Activated CD4-positive, alpha-beta T cell treated with anti-CD3 and anti-CD28 coated beads, Interleukin-2, amount 10 ng/mL, durations not matched to agents 24 days and 14 days (primary cell): ENCODE data around the gene SHANK1. TPM values are rescaled to one million over a fixed set of nuclear protein-coding genes. Genes with fewer than 3 reads are reported as not detected.
A peak's percentile ranks its signal among the peaks of the same experiment; 100 is the strongest.

Experiments
- DNase-seq: peaks from one replicate; pipeline ENCODE4 v3.0.0; 2022
- H3K27ac Mint-ChIP-seq: one replicate; pipeline ENCODE4 v1.8.0; 2022; ENCODE audit warnings: mild to moderate bottlenecking, mixed read lengths
- H3K27me3 Mint-ChIP-seq: one replicate; pipeline ENCODE4 v1.8.0; 2022; ENCODE audit warnings: mixed read lengths
- H3K36me3 Mint-ChIP-seq: one replicate; pipeline ENCODE4 v1.8.0; 2022; ENCODE audit warnings: low read depth, mild to moderate bottlenecking, mixed read lengths
- H3K4me1 Mint-ChIP-seq: one replicate; pipeline ENCODE4 v1.8.0; 2021; ENCODE audit warnings: mixed read lengths
- H3K4me3 Mint-ChIP-seq: one replicate; pipeline ENCODE4 v1.8.0; 2022; ENCODE audit warnings: mild to moderate bottlenecking, moderate library complexity, mixed read lengths
- H3K9me3 Mint-ChIP-seq: one replicate; pipeline ENCODE4 v1.8.0; 2021; ENCODE audit warnings: mixed read lengths
- intact Hi-C: fragments of 100-400 bp; cut with micrococcal nuclease; formaldehyde crosslinking; loops from one replicate; pipeline ENCODE4 v1.15.1; 2023
- total RNA-seq: library from RNA; stranded (reverse); gene quantifications from 2 replicates; pipeline ENCODE4 v1.2.3, GENCODE V29; 2022

SHANK1 gene
- total RNA-seq, 1 donor from 2014 or later = not detected

DNA sequence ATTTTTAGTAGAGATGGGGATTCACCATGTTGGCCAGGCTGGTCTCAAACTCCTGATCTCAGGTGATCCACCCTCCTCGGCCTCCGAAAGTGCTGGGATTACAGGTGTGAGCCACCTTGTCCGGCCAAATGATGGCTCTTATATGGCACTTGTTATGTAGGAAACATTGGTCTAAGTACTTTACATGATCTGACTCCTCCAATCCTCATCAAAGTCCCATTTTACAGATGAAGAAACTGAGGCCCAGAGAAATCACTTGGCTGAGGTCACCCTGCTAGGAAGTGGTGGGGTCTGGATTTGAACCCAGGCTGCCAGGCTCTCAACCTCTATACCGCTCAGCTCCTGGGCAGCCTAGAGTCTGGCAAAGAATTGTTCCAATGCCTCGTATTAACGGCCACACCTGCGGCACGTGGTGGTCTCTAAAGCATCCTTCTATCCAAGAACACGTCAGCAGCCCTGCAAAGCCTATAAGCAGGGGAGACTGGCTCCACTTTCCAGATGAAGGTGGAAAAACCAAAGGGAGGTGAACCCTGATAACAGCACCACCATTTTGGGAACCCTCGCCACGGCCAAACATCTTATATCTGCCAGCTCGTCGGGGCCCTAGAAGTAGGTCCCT, 18.1 kb downstream of the SHANK1 start:
- no peak overlapping the region for H3K4me3 Mint-ChIP-seq
- no peaks in the 10 kb centered on the region for H3K9me3 Mint-ChIP-seq
- H3K36me3 Mint-ChIP-seq = no peaks in the 10 kb centered on the region
- intact Hi-C loops = no loop called here
- H3K4me1 Mint-ChIP-seq = no peaks in the 10 kb centered on the region
- peaks cover 15% of the 10 kb centered on the region for H3K27me3 Mint-ChIP-seq
- no peak for DNase-seq
- no peak overlapping the region for H3K27ac Mint-ChIP-seq

DNA sequence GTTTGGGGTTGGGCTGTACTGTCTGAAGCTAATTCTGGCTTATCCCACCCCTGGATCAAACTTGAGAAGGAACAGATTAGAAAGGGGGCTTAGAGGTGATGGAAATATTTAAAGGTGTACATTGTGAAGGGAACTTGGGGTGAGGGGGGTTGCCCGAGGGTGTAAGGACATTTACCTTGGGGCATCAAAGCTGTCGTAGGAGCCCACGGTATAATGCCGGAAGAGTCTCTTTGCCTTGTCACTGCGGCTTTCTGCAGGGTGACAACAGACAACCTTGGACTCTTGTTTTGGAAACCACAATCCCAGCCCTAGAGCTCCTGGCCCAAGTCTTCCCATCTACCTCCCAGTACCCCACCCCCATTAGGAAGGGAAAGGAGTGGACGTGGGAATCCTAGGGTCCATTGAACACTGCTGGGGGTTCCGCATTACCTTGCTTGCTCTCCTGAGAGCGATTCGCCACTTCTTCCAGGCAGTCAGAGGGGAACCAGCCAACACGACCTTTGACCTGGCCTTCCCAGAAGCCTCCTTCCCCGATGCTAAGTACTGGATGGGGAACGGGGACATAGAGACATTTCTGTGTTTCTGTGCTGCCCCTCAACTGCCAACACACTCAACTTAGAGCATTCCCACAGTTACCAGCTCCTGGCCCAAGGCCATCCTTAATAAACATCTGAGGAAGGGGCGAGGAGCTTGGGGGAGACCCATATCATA, 22.0 kb downstream of the SHANK1 start:
- DNase-seq = no peak
- H3K36me3 Mint-ChIP-seq = no peaks in the 10 kb centered on the region
- H3K9me3 Mint-ChIP-seq = no peaks in the 10 kb centered on the region
- peaks cover 24% of the 10 kb centered on the region for H3K27me3 Mint-ChIP-seq
- intact Hi-C loops = no loop called here
- no peak overlapping the region for H3K27ac Mint-ChIP-seq
- no peak overlapping the region for H3K4me3 Mint-ChIP-seq
- no peaks in the 10 kb centered on the region for H3K4me1 Mint-ChIP-seq

DNA sequence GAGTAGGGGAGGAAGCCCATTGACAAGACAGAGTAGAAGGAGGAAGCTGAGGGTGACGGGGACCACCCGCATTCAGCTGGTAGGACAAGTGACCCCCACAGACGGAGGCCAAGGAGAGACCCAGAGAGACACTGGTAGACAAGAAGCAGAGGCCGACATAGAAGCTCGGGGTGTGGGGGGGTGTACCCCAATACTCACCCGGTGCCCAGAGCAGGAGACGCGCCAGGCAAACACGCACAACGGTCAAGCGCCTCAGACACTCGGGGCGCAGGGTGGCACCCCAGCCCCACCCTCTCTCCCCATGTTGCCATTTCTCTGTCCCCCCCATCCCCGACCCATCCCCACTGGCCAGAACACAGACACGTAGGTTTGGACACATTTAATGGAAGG, 23.5 kb downstream of the SHANK1 start:
- Mint-ChIP-seq H3K4me1 (no peaks in the 10 kb centered on the region), H3K9me3 (no peaks in the 10 kb centered on the region), H3K36me3 (no peaks in the 10 kb centered on the region), H3K27me3 (peaks cover 30% of the 10 kb centered on the region), H3K27ac (no peak overlapping the region), H3K4me3 (no peak overlapping the region)
- DNase-seq = no peak
- intact Hi-C loops = no loop called here

DNA sequence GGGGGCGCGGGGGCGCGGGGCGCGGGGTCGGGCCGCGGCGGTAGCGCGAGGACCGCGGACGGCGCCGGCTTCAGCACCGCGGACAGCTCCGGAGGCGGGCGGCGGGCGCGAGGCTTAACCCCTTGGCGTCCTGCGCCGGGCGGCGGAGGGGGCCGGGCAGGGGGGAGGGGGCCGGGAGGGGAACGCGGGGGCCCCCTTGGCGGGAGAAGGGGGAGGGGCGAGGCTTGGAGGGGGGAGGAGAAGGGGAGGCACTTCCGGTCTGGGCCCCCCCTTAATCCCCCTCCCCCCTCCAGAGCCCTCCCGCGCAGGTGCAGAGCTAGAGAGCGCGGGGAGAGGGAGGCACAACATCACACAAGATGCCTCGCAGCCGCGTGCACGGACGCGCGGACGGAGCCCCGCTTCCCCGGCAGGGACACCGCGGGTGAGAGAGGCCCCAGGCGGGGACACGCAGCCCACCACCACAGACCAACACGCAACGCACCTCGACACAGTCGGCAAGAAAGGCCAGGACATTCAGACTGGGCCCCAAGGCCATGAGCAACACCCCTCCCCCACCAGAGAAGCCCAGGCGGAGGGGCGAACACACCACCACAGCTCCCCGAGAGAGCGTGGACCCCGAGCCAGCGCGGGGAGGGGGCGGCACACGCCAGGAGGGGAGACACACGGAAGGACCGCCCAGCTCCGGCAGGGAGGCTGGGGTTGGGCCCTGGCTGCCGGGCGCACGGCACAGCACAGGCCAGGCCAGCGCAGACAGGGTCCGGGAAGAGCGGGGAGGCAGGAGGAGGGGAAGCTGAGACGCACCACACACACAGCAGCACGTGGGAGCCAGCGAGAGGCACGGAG, 24.1 kb downstream of the SHANK1 start:
- peak; percentile 82 for DNase-seq
- H3K27me3 Mint-ChIP-seq = peaks cover 30% of the 10 kb centered on the region
- no peaks in the 10 kb centered on the region for H3K36me3 Mint-ChIP-seq
- intact Hi-C loops = no loop called here
- no peaks in the 10 kb centered on the region for H3K4me1 Mint-ChIP-seq
- H3K4me3 Mint-ChIP-seq = no peak overlapping the region
- H3K27ac Mint-ChIP-seq = no peak overlapping the region
- no peaks in the 10 kb centered on the region for H3K9me3 Mint-ChIP-seq

DNA sequence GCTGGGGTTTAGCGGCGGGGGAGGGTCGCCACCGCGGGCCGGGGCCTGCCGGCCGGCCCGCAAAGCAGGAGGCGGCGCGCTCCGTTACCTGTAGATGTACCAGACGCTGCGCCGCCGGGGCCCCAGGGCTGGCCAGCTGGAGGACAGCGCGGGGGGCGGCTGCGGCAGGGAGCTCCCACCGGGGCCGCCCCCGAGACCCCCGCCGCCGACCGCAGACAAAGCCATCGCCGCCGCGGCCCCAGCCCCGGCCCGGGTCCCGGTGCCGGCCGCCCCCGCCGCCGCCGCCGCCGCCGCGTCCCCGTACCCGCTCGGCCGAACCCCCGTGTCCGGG, 24.8 kb downstream of the SHANK1 start:
- no peaks in the 10 kb centered on the region for H3K9me3 Mint-ChIP-seq
- intact Hi-C loops = no loop called here
- no peak overlapping the region for H3K27ac Mint-ChIP-seq
- H3K27me3 Mint-ChIP-seq = peaks cover 30% of the 10 kb centered on the region
- H3K4me3 Mint-ChIP-seq = no peak overlapping the region
- DNase-seq = no peak
- H3K4me1 Mint-ChIP-seq = no peaks in the 10 kb centered on the region
- no peaks in the 10 kb centered on the region for H3K36me3 Mint-ChIP-seq

DNA sequence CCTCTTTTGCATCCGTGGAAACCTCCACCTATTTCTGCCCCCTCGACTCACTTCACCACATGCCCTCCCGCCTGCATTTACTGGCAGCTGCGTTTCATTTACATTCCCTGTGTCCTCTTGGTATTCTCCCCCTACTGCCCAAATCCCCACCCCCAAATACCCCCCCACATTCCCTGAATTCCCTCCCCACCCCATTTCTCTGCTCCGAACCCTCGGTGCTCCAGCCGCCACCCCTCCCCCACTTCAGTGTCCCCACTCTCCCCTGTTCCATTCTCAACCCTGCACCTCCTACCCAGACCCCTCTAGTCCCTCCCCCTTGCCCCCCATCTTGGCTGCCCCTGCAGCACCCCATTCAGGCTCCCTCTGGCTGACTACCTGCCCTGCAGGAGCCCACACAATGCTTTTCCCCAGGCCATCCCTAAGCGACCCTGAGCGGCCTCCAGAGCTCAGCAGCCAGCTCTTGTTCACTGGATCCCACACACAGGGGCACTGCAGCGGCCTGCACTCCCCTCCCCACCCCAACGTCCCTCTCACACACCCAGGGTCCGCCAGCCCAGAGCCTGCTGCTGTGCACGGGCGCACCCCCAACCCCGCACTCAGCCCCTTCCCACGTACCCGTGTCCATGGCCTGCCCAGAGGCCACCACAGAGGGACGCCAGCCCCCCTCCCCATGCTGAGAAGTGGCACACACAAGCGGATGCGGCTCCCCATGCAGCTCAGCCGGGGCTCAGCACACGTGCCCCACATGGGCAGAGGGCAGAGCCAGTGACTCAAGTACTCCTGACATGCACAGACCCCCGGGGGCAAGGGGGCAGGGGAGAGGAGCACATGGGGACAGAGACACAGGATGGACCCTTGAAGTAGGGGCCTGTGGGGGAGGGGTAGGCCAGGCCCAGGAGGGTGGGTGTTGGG, 26.3 kb downstream of the SHANK1 start:
- DNase-seq = no peak
- no peak overlapping the region for H3K27ac Mint-ChIP-seq
- no peak overlapping the region for H3K4me3 Mint-ChIP-seq
- no peaks in the 10 kb centered on the region for H3K9me3 Mint-ChIP-seq
- H3K36me3 Mint-ChIP-seq = no peaks in the 10 kb centered on the region
- intact Hi-C loops = no loop called here
- H3K27me3 Mint-ChIP-seq = peaks cover 32% of the 10 kb centered on the region
- H3K4me1 Mint-ChIP-seq = no peaks in the 10 kb centered on the region

DNA sequence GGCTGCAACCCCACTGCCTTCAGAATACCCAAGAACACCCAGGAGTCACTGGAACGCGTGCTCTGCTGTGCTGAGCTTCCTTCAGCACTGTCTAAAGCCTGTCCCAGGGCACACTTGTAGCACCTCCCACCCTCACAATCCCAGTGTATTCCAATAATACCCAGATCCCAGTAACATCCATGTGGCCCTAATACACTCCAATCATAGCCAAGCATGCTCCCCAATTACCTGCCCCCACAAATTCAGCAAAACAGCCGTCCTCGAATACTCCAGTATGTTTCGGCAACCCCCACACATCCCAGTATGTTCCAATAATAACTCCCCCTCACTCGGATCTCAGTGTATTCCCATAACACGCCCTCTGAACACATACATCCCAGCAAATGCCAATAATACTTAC, 29.2 kb downstream of the SHANK1 start:
- no peak overlapping the region for H3K4me3 Mint-ChIP-seq
- peaks cover 31% of the 10 kb centered on the region for H3K27me3 Mint-ChIP-seq
- no peaks in the 10 kb centered on the region for H3K36me3 Mint-ChIP-seq
- no peaks in the 10 kb centered on the region for H3K9me3 Mint-ChIP-seq
- intact Hi-C loops = no loop called here
- DNase-seq = no peak
- no peak overlapping the region for H3K27ac Mint-ChIP-seq
- H3K4me1 Mint-ChIP-seq = no peaks in the 10 kb centered on the region

DNA sequence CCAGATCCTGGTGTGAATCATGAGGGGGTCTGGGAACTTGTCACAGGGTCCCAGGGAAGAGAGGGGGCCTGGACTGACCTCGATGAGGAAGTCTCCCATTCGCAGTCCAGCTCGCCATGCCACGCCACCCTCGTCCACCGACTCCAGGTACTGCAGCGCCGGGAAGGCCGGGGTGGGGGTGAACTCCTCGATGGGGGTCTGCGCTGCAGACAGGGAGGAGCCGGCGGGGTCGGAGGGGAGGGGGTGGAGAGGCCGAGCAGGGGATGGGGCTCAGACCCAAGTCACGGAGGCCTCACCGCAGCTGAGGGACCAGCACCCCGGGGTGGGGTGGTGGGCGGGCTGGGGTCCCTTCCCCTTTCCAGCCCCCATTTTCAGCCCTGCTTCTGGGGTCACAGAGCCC, 30.8 kb downstream of the SHANK1 start:
- no peak overlapping the region for H3K4me3 Mint-ChIP-seq
- H3K9me3 Mint-ChIP-seq = no peaks in the 10 kb centered on the region
- H3K4me1 Mint-ChIP-seq = peaks cover 2% of the 10 kb centered on the region
- DNase-seq = no peak
- H3K27ac Mint-ChIP-seq = no peak overlapping the region
- H3K27me3 Mint-ChIP-seq = peaks cover 33% of the 10 kb centered on the region
- no peaks in the 10 kb centered on the region for H3K36me3 Mint-ChIP-seq
- intact Hi-C loops = no loop called here

DNA sequence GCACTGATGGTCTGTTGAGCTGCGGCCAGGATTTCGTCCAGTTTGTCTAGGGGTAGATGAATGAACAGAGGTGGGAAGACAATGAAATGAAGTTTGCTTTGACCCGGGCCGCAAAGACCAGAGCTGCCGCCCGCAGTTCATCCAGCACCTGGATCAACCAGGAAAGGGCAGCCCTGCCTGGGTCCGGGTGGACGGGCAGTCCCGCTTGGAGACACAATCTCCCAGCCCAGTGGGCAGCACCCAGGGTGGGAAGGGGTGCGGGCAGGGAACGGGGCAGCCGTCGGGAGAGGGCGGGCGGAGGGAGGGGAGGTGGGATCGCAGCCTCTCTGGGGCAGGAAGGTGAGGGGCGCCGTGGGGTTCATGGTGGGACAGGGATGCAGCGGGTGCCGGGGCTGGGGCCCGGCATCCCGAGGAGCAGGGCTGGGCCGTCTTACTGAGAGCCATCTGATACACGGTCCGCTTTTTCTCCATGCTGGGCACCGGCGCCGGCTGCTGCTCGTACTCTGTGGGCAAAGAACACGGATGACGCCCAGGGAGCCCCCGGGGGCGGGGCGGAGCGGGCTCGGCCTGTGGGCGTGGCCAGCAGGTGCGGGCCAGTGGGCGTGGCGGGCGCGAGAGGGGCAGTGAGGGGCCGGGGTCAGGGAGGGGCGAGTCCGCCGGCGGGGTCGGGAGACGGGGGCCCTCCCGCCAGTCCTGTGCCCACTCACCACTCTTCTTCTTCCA, 33.1 kb downstream of the SHANK1 start:
- H3K4me1 Mint-ChIP-seq = peaks cover 2% of the 10 kb centered on the region
- no peak overlapping the region for H3K4me3 Mint-ChIP-seq
- intact Hi-C loops = no loop called here
- H3K36me3 Mint-ChIP-seq = no peaks in the 10 kb centered on the region
- no peaks in the 10 kb centered on the region for H3K9me3 Mint-ChIP-seq
- H3K27ac Mint-ChIP-seq = no peak overlapping the region
- H3K27me3 Mint-ChIP-seq = peaks cover 19% of the 10 kb centered on the region
- DNase-seq = no peak

DNA sequence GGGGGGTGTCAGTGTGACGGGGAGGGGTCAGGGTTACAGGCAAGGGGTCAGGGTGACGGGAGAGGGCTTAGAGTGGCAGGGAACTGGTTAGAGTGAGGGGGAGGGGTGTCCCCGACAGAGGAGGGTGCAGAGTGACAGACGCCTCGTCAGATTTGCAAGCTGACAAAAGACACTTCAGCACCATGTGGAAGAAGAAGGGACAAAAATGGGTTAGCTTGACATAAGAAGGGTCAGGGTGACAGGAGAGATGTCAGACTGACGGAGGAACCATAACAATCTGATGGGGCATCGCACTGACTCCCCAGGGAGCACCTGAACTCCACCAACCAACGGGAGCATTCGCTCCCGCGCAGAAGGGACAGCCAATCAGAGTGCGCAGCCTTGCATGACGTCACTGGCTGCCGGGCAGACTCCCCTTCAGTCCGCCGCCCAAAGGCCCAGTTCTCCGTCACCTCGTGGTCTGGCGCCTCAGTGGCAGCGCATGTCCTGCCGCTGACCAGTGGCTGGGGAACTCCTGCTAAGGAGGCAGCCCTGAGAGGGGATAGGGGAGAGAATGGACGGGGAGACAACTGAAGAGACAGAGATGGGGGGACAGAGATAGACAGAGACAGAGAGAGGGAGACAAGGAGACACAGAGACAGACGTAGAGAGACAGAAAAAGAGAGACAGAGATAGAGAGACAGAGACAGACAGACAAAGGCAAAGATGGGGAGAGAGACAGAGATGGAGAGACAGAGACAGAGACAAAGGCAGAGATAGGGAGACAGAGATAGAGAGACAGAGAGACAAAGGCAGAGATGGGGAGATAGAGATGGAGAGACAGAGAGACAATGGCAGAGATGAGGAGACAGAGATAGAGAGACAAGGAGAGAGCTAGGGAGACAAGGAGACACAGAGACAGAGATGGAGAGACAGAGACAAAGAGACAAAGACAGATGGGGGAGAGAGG, 40.2 kb downstream of the SHANK1 start:
- Mint-ChIP-seq H3K9me3 (peaks cover 6% of the 10 kb centered on the region), H3K27me3 (peaks cover 10% of the 10 kb centered on the region), H3K4me3 (no peak overlapping the region), H3K27ac (no peak overlapping the region), H3K4me1 (peaks cover 11% of the 10 kb centered on the region), H3K36me3 (no peaks in the 10 kb centered on the region)
- intact Hi-C loops = no loop called here
- peak; percentile 93 for DNase-seq

DNA sequence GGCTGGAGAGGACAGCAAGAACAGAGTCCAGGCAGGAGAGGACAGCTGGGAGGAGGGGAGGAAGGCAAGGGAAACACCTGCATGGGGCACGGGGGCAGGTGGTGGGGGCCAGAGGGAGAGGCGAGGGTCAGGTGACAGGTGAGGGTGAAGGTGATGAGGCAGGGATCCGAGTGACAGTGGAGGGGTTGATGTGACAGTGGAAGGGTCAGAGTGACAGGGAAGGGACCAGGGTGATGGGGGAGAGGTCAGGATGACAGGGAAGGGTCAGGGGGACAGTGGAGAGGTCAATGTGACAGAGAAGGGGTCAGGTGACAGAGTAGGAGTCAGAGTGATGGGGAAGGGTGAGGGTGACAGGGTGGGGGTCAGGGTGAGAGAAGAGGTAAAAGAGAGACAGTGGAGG, 41.3 kb downstream of the SHANK1 start:
- H3K9me3 Mint-ChIP-seq = peaks cover 6% of the 10 kb centered on the region
- H3K27ac Mint-ChIP-seq = no peak overlapping the region
- no peak overlapping the region for H3K4me3 Mint-ChIP-seq
- intact Hi-C loops = no loop called here
- H3K4me1 Mint-ChIP-seq = peaks cover 9% of the 10 kb centered on the region
- peaks cover 9% of the 10 kb centered on the region for H3K27me3 Mint-ChIP-seq
- no peaks in the 10 kb centered on the region for H3K36me3 Mint-ChIP-seq
- no peak for DNase-seq

DNA sequence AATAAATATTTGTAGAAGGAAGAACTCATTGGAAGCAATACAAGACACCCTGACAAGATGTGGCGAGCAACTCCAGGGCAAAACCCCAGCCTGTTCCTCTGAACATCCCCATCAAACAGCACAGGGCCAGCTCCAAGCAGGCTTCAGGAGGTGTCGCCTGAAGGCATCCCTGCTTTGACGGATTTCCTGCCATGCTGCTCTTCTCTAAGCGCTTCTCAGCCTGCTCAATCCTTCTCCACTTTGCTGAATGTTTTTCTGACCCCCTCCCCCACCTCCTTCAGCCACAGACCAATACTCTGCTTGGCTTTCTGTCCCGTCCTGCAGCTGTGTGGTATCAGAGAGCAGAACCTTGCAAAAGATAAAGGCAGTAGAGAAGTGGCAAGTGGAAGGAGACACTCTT, 42.0 kb downstream of the SHANK1 start:
- Mint-ChIP-seq H3K36me3 (no peaks in the 10 kb centered on the region), H3K27me3 (peaks cover 16% of the 10 kb centered on the region), H3K27ac (no peak overlapping the region), H3K4me1 (peaks cover 9% of the 10 kb centered on the region), H3K4me3 (no peak overlapping the region), H3K9me3 (peaks cover 6% of the 10 kb centered on the region)
- no peak for DNase-seq
- intact Hi-C loops = no loop called here
